ENCODE data around the gene HDDC3.
"Not testable (repeated sequence)": the region's sequence is repeated elsewhere in the genome, so short reads cannot be mapped to it uniquely, and the experiment has no call there.

HDDC3 gene

DNA sequence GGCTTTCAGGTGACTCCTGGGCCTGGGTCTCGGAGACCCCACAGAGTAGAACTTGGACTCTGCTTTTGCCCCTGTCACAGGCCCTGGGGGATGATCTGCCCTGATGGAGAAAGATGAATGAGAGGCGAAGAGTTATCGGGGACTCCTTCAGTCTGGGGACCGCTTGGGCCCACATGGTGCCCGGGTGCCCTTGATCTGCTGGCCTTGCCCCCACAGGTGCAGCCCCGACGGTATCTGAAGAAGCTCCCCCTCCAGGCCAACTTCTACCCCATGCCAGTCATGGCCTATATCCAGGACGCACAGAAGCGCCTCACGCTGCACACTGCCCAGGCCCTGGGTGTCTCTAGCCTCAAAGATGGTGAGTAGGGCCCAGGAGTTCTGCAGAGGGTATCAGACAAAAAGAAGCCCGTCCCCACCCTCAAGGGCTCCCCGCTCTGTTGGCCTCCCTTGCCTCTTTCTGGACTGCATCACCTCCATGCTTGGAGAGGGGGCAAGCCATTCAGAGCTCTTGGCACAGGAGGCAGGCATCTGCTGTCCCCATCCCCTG lies 18.9 kb downstream of the HDDC3 start:
- in situ Hi-C loops (cut with HindIII; ENCODE audit: low sequenced_read_pairs), result no loop called here

DNA sequence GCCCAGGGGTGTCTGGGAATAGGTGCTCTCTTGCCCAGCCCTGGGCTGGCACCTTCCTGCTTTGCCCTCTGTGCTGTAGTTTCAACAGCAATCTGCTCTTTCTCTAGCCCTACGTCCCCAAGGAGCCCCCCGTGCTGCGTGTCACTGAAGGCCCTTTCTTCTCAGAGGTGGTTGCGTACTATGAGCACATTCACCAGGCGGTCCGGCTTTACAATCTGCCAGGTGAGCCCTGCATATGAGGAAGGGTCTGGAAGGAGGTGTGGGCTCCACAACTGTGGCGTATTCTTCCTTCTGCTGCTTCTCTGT lies 19.6 kb downstream of the HDDC3 start:
- in situ Hi-C loops (cut with HindIII; ENCODE audit: low sequenced_read_pairs), result no loop called here

DNA sequence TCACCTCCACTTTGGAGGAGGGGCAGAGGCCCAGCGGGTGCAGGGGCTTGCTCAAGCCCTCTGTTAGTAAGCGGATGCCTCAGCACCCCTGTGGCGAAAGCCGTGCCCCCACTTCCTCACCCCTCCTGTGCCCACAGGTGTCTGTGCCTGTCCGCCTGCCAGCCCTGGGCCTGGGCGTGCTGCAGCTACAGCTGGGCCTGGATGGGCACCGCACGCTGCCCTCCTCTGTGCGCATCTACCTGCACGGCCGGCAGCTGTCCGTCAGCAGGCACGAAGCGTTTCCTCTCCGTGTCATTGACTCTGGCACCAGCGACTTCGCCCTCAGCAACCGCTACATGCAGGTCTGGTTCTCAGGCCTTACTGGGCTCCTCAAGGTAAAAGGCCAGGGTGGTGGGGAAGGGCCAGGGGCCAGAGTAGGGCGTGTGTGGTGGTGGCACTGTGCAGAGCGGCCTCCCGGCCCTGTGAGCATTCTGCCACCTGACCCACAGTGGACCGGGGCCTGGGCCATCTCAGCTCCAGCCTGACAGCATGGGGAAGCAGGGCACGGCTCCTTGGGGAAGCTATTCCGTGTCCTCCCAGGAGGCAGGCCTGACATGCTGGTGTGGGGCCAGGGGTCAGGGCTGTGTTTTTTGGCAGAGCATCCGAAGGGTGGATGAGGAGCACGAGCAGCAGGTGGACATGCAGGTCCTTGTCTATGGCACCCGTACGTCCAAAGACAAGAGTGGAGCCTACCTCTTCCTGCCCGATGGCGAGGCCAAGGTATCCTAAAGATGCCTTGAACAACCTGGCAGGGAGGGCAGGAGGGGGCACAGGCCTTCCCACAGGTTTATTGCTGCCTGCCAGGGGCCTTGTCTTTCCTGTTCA lies 20.2 kb downstream of the HDDC3 start:
- in situ Hi-C loops (cut with HindIII; ENCODE audit: low sequenced_read_pairs), result no loop called here

DNA sequence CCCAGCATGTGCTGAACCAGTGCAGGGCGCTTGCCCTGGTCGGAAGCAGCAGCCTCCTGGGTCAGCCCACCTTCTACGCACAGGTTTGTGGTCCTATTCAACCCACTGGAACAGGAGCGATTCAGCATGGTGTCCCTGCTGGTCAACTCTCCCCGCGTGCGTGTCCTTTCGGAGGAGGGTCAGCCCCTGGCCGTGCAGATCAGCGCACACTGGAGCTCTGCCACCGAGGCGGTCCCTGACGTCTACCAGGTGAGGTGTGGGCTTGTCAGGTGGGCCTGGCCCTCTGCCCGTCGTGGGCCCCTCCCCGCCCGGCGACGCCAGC lies 21.1 kb downstream of the HDDC3 start:
- in situ Hi-C loops (cut with HindIII; ENCODE audit: low sequenced_read_pairs), result no loop called here

DNA sequence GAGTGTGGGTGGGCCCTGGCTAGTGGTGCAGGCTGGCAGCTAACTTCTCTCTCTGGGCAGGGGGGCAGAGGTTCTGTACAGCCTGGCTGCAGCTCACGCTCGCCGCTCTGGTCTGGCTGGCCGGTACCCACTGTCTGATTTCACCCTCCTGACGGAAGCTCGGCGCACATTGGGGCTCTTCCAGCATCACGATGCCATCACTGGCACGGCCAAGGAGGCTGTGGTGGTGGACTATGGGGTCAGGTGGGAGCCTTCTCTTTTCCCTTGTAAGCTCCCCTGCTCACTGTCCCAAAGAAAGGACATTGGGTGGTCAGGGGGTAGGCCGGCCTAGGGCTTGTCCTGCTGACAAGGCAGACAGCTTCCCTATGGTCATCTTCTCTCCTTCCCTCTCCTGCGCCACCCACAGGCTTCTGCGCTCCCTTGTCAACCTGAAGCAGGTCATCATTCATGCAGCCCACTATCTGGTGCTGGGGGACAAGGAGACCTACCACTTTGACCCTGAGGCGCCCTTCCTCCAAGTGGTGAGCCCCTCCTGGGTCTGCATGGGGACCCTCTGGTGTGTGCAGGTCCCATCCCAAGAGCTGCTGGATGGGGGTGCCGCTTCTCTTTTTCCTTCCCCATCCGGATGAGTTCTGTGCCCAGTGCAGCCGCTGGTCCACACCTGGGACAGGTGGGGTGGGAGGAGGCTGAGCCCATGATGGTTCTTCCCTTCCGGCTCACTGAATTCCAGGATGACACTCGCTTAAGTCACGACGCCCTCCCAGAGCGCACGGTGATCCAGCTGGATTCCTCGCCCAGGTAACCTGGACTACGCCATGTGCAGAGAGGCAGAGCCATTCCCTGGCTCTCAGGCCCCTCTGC lies 21.7 kb downstream of the HDDC3 start:
- in situ Hi-C loops (cut with HindIII; ENCODE audit: low sequenced_read_pairs), result no loop called here

DNA sequence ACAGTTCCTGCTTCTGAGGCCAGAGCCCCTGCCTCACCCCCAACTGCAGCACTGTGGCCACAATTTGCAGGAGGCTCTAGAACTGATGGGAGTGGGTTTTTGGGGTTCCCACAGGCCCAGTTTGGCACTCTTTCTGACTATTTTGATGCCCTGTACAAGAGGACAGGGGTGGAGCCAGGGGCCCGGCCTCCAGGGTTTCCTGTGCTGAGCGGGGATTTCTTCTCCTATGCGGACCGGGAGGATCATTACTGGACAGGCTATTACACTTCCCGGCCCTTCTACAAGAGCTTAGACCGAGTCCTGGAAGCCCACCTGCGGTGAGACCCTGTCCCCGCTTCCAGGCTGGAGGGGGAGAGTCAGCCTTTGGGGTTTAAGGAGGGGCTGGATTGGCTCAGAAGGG lies 22.4 kb downstream of the HDDC3 start:
- in situ Hi-C loops (cut with HindIII; ENCODE audit: low sequenced_read_pairs), result no loop called here

DNA sequence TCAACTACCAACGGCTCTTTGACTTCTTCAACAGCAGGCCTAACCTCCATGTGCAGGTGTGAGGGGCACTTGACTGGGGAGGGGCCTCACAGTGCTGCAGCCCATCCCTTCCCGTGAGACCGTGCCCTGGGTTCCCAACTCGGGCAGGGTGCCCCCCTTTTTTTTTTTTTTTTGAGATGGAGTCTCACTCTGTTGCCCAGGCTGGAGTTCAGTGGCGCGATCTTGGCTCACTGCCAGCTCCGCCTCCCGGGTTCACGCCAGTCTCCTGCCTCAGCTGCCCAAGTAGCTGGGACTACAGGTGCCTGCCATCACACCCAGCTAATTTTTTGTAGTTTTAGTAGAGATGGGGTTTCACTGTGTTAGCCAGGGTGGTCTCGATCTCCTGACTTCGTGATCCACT lies 22.9 kb downstream of the HDDC3 start:
- in situ Hi-C loops (cut with HindIII; ENCODE audit: low sequenced_read_pairs), result not testable (repeated sequence)

DNA sequence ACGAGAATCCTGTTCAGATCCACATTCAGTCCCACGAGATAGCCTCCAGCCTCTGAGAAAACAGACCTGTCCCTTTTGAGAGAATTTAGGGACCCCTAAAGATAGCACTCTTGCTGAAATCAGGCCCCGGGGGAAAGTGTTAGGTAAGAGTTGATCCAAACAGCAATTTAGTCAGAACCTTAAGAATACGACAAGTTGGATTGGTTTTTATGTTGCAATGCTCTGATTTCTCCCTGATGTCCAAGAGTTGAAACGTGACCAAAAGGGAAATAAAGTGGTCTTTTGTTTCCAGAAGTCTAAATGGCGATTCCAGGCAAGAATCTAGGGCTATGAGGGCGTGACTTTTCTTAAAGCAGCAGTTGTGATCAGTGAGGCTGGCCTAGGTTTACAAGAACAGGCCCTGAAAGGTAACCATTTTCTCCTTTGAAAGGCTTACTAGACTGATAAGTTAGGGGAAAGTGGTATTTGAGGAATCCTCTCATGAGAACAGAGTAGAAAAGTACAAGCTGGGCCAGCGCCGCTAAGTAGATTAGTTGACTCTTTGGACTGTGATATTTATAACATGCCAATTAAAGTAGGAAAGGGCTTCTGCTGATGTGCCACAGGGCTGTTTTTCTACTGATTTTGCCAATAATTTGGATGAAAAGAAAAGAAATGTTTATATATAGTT lies 24.4 kb downstream of the HDDC3 start:
- in situ Hi-C loops (cut with HindIII; ENCODE audit: low sequenced_read_pairs), result no loop called here

DNA sequence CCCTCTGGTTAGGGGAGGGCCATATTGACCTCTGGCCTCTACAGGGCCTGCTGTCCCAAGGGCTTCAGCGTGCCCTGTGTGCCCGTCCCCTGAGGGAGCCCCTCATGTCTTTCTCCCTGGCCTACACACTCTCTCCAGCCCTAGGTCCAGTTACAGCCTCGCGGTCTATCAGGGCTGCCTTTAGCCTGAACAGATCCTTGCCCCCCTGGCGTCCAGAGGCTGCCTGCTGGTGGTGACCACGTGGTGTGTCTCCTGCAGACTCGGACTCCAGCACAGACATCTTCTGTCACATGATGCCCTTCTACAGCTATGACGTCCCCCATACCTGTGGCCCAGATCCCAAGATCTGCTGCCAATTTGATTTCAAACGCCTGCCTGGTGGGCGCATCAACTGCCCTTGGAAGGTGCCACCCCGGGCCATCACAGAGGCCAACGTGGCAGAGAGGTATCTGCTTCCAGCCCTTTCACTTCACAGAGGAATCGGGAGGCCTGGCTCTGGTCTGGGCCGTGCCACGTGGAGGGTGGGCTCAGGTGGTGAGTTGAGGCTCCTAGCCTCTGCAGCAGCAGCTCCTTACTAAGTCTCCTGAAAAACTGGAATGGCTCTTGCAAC lies 25.2 kb downstream of the HDDC3 start:
- in situ Hi-C loops (cut with HindIII; ENCODE audit: low sequenced_read_pairs), result no loop called here

DNA sequence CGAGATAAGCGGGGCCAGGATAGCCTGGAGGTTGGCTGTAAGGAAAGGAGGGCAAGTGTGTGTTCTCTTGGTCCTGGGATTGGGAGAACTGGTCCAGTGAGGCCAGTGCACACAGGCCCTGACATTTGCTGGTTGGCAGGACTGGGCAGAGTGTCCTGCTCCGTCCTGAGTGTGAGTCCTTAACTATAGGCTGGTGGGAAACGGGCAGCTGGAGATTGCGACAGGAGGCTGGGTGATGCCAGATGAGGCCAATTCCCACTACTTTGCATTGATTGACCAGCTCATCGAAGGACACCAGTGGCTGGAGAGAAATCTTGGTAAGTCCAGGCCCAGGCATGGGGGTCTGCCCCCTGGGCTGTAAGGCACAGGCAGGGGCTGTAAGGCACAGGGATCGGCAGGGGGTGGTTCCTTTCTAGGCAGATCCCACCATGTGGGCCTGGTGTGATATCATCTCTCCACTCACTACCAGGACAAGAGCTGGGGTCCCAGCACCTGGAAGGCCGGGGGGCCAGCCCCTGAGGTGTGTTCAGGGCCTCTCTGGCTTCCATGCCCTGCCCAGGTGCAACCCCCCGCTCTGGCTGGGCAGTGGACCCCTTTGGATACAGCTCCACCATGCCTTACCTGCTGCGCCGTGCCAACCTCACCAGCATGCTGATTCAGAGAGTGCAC lies 26.0 kb downstream of the HDDC3 start:
- in situ Hi-C loops (cut with HindIII; ENCODE audit: low sequenced_read_pairs), result no loop called here

DNA sequence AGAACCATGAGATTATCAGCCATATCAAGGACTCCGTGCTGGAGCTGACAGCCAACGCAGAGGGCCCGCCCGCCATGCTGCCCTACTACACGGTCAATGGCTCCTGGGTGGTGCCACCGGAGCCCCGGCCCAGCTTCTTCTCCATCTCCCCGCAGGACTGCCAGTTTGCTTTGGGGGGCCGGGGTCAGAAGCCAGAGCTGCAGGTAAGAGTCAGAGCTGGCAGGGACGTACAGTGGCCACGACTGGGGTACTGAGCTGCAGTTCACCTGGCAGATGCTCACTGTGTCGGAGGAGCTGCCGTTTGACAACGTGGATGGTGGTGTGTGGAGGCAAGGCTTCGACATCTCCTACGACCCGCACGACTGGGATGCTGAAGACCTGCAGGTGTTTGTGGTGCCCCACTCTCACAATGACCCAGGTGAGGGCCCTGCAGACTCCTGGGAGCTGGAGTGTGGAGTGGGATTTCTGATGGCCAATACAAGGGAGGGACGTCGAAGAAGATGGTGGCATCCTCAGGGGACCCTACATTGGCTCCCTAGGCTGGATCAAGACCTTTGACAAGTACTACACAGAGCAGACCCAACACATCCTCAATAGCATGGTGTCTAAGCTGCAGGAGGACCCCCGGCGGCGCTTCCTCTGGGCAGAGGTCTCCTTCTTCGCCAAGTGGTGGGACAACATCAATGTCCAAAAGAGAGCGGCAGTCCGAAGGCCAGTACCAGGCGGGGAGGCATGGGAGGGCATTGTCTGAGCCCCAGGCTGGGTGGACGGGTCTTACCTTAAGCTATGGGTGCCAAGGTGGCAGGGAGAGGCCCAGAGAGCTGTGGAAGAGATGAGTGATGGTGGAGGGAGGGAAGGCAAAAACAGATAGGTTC lies 26.8 kb downstream of the HDDC3 start:
- in situ Hi-C loops (cut with HindIII; ENCODE audit: low sequenced_read_pairs), result no loop called here

DNA sequence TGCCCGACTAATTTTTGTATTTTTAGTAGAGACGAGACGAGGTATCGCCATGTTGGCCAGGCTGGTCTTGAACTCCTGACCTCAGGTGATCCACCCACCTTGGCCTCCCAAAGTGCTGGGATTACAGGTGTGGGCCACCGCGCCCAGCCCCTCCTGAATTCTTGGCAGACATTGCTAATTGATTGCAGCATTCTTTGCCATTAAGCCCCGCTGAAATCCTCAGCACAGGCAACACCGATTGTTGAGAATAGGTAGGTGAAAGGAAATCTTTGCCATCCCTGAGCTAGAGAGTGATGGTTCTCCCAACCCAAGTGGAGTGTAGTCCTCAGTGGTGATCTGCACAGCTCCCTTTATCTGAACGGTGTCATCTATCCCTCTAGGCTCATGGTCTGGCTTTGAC lies 27.6 kb downstream of the HDDC3 start:
- in situ Hi-C loops (cut with HindIII; ENCODE audit: low sequenced_read_pairs), result no loop called here

DNA sequence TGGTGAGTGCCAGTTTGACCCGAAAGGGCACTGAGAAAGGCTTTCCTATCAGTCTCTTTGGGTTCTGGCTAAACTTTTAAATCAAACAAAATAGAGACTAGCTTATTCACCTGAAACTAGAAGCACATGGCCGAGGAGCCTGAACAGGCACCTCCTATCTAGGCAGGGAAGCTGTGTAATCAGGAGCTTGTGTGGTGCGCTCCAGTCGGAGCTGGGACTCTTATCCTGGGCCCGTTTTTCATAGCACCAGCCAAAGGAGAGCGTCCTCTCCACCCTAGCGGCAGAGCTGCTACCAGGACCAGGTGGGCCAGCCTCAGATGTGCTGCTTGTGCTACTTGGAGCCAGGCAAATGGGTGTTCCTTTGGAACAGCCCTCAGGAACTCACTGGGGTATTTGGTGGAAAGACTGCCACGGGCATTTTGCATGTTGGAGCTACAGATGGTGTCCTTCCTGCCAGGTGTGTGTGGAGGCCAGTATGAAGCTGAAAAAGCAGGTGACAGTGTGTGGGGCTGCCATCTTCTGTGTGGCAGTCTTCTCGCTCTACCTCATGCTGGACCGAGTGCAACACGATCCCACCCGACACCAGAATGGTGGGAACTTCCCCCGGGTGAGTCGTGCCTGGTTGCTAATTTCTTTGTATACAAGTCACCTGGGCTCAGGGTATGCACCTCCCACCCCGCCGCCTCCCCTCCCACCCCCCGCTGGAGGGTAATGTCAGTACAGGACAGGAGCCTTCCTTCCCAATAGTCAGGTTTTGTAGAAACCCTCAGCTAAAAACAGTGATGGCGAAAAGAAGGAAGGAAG lies 28.4 kb downstream of the HDDC3 start:
- in situ Hi-C loops (cut with HindIII; ENCODE audit: low sequenced_read_pairs), result no loop called here

DNA sequence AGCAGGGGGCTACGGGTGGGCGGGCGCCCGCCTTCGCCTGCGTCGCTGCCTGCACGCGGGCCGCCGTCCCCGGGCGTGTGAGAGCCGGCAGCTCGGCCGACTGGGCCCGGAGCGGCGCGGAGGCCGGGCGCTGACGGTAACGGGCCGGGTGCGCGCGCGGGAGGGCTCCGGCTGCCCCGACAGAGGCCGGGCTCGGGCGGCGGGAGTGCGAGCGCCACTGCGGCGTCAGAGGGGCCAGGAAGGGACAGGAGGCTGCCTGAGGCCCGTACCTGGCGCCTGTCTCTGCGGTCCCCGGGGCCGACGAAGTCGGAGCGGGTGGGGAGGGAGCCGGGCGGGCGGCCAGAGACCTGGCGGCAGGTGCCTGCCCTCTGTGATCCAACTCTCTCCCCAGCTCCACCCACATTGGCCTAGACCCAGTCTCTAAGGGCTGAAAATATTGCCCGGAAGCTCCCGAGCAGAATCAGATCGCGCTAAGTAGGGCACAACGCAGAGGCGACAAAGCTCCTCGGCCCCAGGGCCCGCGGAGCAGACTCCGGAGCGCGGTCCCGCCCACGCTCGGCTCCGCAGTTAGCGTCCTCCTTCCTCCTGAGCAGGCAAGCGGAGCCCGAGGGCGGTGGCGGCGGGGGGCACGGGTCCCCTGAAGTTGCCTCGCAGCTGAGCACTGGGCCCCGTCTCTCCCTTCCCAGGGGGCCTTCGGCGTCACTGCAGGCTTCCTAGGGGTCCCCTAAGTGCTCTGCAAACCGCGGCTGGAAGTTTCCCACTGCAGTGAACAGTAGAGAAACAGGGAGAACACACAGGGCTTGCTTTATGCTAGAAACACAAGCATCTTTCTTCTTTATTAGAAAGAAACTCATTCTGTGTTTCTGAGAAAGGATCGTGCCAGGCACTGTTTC lies 29.3 kb downstream of the HDDC3 start, which contains the start of gene MAN2A2:
MAN2A2 (plus strand) TSS at position 463 of the 893 bp plus-strand sequence. CDS start 906 bp downstream, outside the sequence.
- in situ Hi-C loops (cut with HindIII; ENCODE audit: low sequenced_read_pairs), result no loop called here

DNA sequence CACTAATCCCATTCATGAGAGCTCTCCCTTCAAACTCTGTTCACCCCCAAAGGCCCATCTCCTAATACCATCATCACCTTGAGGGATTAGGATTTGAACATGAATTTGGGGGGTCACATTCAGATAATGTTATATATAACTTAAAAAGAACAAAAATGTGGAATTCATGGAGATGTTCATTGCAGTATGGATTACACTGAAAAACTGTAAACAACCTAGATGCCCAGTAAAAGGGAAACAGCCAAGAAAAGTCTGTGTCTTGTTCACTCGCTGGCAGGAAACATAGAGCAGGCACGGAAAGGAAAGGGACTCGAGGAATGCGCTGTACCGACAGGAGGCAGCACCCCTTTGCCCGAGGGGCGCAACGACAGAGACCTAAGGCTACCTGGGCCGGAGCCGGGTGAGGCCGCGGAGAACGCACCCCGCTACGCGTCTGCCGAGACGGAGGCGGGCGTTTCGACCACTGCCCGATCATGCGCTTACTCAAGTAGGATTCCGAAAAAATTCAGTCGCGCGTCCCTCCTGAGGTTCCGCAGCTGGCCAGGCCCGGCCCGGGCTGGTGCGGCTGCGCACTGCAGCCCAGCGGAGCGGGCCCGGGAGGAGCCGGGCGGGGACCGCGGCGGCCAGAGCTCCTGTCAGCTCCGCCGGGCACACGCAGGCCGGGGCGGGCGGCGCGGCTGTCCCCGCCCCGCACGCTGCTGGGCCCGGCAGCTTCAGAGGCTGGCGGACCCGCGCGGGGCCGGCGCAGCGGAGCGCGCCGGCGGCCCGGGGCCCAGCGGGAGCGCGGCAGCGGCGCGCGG lies 30.1 kb downstream of the HDDC3 start:
- in situ Hi-C loops (cut with HindIII; ENCODE audit: low sequenced_read_pairs), result no loop called here

DNA sequence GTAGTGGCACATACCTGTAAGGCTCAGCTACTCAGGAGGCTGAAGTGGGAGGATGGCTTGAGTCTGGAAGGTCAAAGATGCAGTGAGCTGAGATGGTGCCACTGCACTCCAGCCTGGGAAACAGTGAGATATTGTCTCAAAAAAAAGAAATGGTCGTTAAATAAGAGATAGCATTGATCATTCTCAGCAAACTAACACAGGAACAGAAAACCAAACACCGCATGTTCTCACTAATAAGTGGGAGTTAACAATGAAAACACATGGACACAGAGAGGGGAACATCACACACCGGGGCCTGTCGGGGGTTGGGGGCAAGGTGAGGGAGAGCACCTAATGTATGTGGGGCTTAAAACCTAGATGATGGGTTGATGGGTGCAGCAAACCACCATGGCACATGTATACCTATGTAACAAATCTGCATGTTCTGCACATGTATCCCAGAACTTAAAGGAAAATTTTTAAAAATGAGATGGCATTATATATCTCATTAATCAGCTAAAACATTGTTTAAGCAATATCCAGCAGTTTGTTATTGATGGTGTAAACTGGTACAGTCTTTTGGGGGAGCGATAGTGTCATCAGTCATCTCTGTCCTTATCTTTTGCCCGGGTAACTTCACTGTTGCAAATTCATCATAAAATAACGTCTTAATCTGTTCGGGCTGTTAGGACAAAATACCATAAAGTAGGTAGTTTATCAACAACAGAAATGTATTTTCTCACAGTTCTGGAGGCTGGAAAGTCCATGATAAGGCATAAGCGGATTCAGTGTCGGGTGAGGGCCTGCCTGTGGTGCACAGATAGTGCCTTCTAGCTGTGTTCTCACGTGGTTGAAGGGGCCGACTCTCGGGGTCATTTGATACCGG lies 30.9 kb downstream of the HDDC3 start:
- in situ Hi-C loops (cut with HindIII; ENCODE audit: low sequenced_read_pairs), result no loop called here

All from endothelial cell of hepatic sinusoid (primary cell).